PFSK-1 (cell line): ENCODE measurements around the gene CDK1.

Experiments used
- FOXP2 ChIP-seq: optimal IDR thresholded peaks from 2 replicates; pipeline ENCODE3; 2011; ENCODE audit warnings: borderline replicate concordance, control low read depth, inconsistent platforms; ENCODE audit not compliant: insufficient read depth; ENCODE audit errors: extremely low read length, extremely low read depth
- POLR2AphosphoS5 ChIP-seq: IDR thresholded peaks from 2 replicates; pipeline ENCODE4 v1.6.1; 2012; ENCODE audit warnings: low read depth, mild to moderate bottlenecking, control low read depth, low read length, moderate library complexity
- SIN3A ChIP-seq: IDR thresholded peaks from 2 replicates; pipeline ENCODE4 v1.6.1; 2012; ENCODE audit warnings: mild to moderate bottlenecking, low read length, moderate library complexity, borderline replicate concordance; ENCODE audit not compliant: insufficient read depth
- TAF1 ChIP-seq: IDR thresholded peaks from 2 replicates; pipeline ENCODE4 v1.6.1; 2012; ENCODE audit warnings: low read length, control low read depth, borderline replicate concordance; ENCODE audit not compliant: insufficient read depth
- TF ChIP-seq, protein P1 (sequence below), 2 experiments: IDR thresholded peaks; 2 replicates each; pipeline versions ENCODE4 v1.6.1 to v1.8.0; 2011 to 2012; ENCODE audit warnings: low read depth in 2 of 2, low read length in 2 of 2, control low read depth in 1 of 2, inconsistent platforms in 1 of 2, mild to moderate bottlenecking in 1 of 2, moderate library complexity in 1 of 2; ENCODE audit not compliant: insufficient read depth in 1 of 2

Gene CDK1

DNA sequence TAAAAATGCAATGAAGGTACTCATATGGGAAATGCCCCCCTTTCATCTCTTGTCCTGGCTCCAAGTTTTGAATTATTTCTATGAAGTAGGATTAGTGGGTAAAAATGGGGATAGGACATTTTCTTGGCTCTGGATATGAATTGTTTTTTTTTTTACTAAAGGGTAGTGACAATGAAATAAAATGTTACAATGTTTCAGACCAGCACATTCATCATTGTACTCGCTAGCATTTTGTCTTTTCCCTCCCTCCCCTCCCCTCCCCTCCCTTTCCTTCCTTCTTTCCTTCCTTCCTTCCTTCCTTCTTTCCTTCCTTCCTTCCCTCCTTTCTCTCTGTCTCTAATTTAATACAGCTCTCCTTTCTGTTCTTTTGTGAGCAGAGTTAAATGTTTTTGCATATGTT, 64.4 kb downstream of the CDK1 start:
- TF ChIP-seq SIN3A (no peak), FOXP2 (no peak), POLR2AphosphoS5 (no peak), TAF1 (no peak)
- TF ChIP-seq, protein P1, sequence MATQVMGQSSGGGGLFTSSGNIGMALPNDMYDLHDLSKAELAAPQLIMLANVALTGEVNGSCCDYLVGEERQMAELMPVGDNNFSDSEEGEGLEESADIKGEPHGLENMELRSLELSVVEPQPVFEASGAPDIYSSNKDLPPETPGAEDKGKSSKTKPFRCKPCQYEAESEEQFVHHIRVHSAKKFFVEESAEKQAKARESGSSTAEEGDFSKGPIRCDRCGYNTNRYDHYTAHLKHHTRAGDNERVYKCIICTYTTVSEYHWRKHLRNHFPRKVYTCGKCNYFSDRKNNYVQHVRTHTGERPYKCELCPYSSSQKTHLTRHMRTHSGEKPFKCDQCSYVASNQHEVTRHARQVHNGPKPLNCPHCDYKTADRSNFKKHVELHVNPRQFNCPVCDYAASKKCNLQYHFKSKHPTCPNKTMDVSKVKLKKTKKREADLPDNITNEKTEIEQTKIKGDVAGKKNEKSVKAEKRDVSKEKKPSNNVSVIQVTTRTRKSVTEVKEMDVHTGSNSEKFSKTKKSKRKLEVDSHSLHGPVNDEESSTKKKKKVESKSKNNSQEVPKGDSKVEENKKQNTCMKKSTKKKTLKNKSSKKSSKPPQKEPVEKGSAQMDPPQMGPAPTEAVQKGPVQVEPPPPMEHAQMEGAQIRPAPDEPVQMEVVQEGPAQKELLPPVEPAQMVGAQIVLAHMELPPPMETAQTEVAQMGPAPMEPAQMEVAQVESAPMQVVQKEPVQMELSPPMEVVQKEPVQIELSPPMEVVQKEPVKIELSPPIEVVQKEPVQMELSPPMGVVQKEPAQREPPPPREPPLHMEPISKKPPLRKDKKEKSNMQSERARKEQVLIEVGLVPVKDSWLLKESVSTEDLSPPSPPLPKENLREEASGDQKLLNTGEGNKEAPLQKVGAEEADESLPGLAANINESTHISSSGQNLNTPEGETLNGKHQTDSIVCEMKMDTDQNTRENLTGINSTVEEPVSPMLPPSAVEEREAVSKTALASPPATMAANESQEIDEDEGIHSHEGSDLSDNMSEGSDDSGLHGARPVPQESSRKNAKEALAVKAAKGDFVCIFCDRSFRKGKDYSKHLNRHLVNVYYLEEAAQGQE (IDR thresholded peaks at IDR 0.05; ENCODE audit: insufficient read depth in 1 of 2, low read depth in 2 of 2, low read length in 2 of 2), result no peak
